HEK293 (cell line): ENCODE data around the gene AXDND1.

Source experiments
- CTCF ChIA-PET: fragments of 350-600 bp; formaldehyde crosslinking; extraction: SDS; loops from one replicate; lab custom pipeline; 2021; ENCODE audit warnings: antibody characterized with exemption; lab: Yijun Ruan, JAX
- POLR2A ChIA-PET: fragments of 300-600 bp; formaldehyde crosslinking; extraction: SDS; loops from one replicate; lab custom pipeline; 2020; ENCODE audit warnings: antibody characterized with exemption, inconsistent platforms; lab: Yijun Ruan, JAX
- H3K27ac ChIP-seq: fragments of 200-500 bp; sonication (Bioruptor generic); 2 replicates; pipeline ENCODE4 v1.5.1; 2014; ENCODE audit warnings: low read depth, low read length, control low read depth, inconsistent platforms; ENCODE audit errors: extremely low read depth
- H3K36me3 ChIP-seq, 2 experiments: fragments of 200-500 bp in 1 of 2; sonication (Bioruptor generic) in 1 of 2; 1 replicate in 1 of 2; 2 replicates in 1 of 2; pipeline ENCODE4 v1.5.1; 2014 to 2017; ENCODE audit warnings: inconsistent platforms in 2 of 2, low read length in 2 of 2; ENCODE audit not compliant: control insufficient read depth in 2 of 2, insufficient read depth in 1 of 2
- H3K4me1 ChIP-seq: fragments of 200-500 bp; sonication (Bioruptor generic); 2 replicates; pipeline ENCODE4 v1.5.1; 2014; ENCODE audit warnings: mild to moderate bottlenecking, low read length, inconsistent platforms; ENCODE audit not compliant: control insufficient read depth, insufficient read depth
- H3K4me3 ChIP-seq: 2 replicates; pipeline ENCODE4 v1.5.1; 2011; ENCODE audit warnings: low read depth, mild to moderate bottlenecking, control low read depth, low read length, moderate library complexity
- H3K9me3 ChIP-seq: fragments of 200-500 bp; sonication (Bioruptor generic); 2 replicates; pipeline ENCODE4 v1.5.1; 2014; ENCODE audit warnings: low read depth, low read length, inconsistent platforms; ENCODE audit not compliant: control insufficient read depth, insufficient read depth
- ATF2 ChIP-seq: fragments of 450-650 bp; formaldehyde crosslinking; IDR thresholded peaks from 2 replicates; pipeline ENCODE4 v1.5.1; 2016; ENCODE audit warnings: missing biosample characterization, missing genetic modification characterization, low read depth
- KLF9 ChIP-seq: fragments of 450-650 bp; formaldehyde crosslinking; IDR thresholded peaks from 2 replicates; pipeline ENCODE4 v1.5.1; 2016; ENCODE audit warnings: missing biosample characterization, missing genetic modification characterization, low read depth
- OVOL3 ChIP-seq: fragments of 450-650 bp; formaldehyde crosslinking; IDR thresholded peaks from 2 replicates; pipeline ENCODE4 v1.5.1; 2016; ENCODE audit warnings: missing biosample characterization, missing genetic modification characterization
- SCRT1 ChIP-seq: fragments of 450-650 bp; formaldehyde crosslinking; IDR thresholded peaks from 2 replicates; pipeline ENCODE4 v1.5.1; 2016; ENCODE audit warnings: missing biosample characterization, missing genetic modification characterization, borderline replicate concordance
- SCRT2 ChIP-seq: fragments of 450-650 bp; formaldehyde crosslinking; IDR thresholded peaks from 2 replicates; pipeline ENCODE4 v1.5.1; 2016; ENCODE audit warnings: missing biosample characterization, missing genetic modification characterization
- ZBTB10 ChIP-seq: fragments of 450-650 bp; formaldehyde crosslinking; IDR thresholded peaks from 2 replicates; pipeline ENCODE4 v1.5.1; 2016; ENCODE audit warnings: missing biosample characterization, missing genetic modification characterization
- ZNF202 ChIP-seq: fragments of 450-650 bp; formaldehyde crosslinking; IDR thresholded peaks from 2 replicates; pipeline ENCODE4 v1.5.1; 2016; ENCODE audit warnings: missing biosample characterization, missing genetic modification characterization, borderline replicate concordance
- ZNF391 ChIP-seq: fragments of 450-650 bp; formaldehyde crosslinking; IDR thresholded peaks from 2 replicates; pipeline ENCODE4 v1.5.1; 2016; ENCODE audit warnings: low read depth, missing biosample characterization, missing genetic modification characterization, borderline replicate concordance
- ZNF610 ChIP-seq: fragments of 450-650 bp; formaldehyde crosslinking; IDR thresholded peaks from 2 replicates; pipeline ENCODE4 v1.5.1; 2016; ENCODE audit warnings: missing biosample characterization, missing genetic modification characterization, borderline replicate concordance
- ZNF639 ChIP-seq: fragments of 450-650 bp; formaldehyde crosslinking; IDR thresholded peaks from 2 replicates; pipeline ENCODE4 v1.5.1; 2016; ENCODE audit warnings: missing biosample characterization, missing genetic modification characterization

AXDND1 gene

GRCh38 chr1:179601093-179601492 lies 235.3 kb downstream of the AXDND1 start:
- H3K27ac ChIP-seq = no peak overlapping the region
- no peaks in the 10 kb centered on the region for H3K9me3 ChIP-seq
- ChIA-PET POLR2A (no interaction called here), CTCF (interaction anchor here (0.6 to 0.7 kb wide), 2 partner anchors 94 to 219 kb away, joined by 4 read pairs; no protein-coding TSS in a partner anchor)
- H3K36me3 ChIP-seq = no peaks in the 10 kb centered on the region
- TF ChIP-seq ZNF639 (tag by site-specific recombination) (no peak), ZNF610 (no peak), SCRT1 (tag by site-specific recombination) (peak; percentile 86), KLF9 (no peak), OVOL3 (tag by site-specific recombination) (no peak), ZNF202 (tag by site-specific recombination) (no peak), ZBTB10 (tag by site-specific recombination) (no peak), ZNF391 (tag by site-specific recombination) (no peak), SCRT2 (tag by site-specific recombination) (peak; percentile 78), ATF2 (tag by site-specific recombination) (no peak)
- no peaks in the 10 kb centered on the region for H3K4me1 ChIP-seq
- H3K4me3 ChIP-seq = no peak overlapping the region
